IPS-18a (cell line): Measurements from ENCODE around the gene BCL11A.
A peak's percentile ranks its signal among the peaks of the same experiment; 100 is the strongest.

Experiments
- H3K27ac ChIP-seq: one replicate; pipeline ENCODE4 v1.5.1; 2013; ENCODE audit warnings: low read length
- H3K27me3 ChIP-seq: one replicate; pipeline ENCODE4 v1.6.1; 2013; ENCODE audit warnings: mild to moderate bottlenecking, low read length; ENCODE audit not compliant: control insufficient read depth, insufficient read depth
- H3K36me3 ChIP-seq: one replicate; pipeline ENCODE4 v1.6.1; 2013; ENCODE audit warnings: low read depth, low read length; ENCODE audit not compliant: control insufficient read depth
- H3K4me1 ChIP-seq: one replicate; pipeline ENCODE4 v1.6.1; 2013; ENCODE audit warnings: low read depth, low read length; ENCODE audit not compliant: control insufficient read depth
- H3K4me3 ChIP-seq: one replicate; pipeline ENCODE4 v1.5.1; 2013; ENCODE audit warnings: low read length
- H3K9ac ChIP-seq: one replicate; pipeline ENCODE4 v1.6.1; 2013; ENCODE audit warnings: mild to moderate bottlenecking, low read length, moderate library complexity
- H3K9me3 ChIP-seq: one replicate; pipeline ENCODE4 v1.6.1; 2013; ENCODE audit warnings: low read depth, low read length; ENCODE audit not compliant: control insufficient read depth

Gene BCL11A

DNA sequence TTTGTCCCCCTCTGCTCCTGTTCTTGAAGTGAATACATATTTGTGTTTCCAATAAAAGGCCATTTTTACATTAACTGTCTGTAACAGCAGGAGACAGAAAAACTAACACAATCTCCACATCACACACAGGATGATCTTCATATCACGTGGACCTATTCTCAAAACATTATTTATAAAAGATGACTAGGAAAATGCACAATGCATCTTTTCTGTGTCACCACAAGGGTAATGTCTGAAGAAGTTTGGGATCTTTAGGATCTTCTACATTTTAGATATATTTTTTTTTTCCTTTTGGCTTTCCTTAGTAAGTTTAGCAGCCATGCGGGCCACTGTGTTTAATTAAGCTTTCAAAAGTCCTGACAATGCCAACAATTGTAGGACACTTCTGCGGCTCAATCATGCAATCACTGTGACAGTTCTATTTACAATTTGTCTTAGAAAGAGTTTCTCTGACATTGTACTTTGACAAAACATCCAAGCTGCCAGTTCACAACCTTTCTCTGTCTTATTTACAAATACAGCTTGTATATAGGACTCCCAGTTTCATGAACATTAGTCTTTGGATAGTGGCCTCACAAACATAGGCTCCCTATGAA, 12.3 kb downstream of the BCL11A start:
- peaks cover 58% of the 10 kb centered on the region for H3K36me3 ChIP-seq
- H3K9ac ChIP-seq: no peak overlapping the region
- no peaks in the 10 kb centered on the region for H3K9me3 ChIP-seq
- H3K27me3 ChIP-seq: no peaks in the 10 kb centered on the region
- H3K4me1 ChIP-seq: peaks cover 62% of the 10 kb centered on the region
- H3K4me3 ChIP-seq: no peak overlapping the region
- H3K27ac ChIP-seq: no peak overlapping the region

GRCh38 chr2:60540074-60540473, 13.4 kb downstream of the BCL11A start:
- Histone ChIP-seq H3K36me3 (peaks cover 47% of the 10 kb centered on the region), H3K27me3 (no peaks in the 10 kb centered on the region), H3K27ac (no peak overlapping the region), H3K9me3 (no peaks in the 10 kb centered on the region), H3K4me3 (no peak overlapping the region), H3K9ac (no peak overlapping the region), H3K4me1 (peaks cover 73% of the 10 kb centered on the region)

DNA sequence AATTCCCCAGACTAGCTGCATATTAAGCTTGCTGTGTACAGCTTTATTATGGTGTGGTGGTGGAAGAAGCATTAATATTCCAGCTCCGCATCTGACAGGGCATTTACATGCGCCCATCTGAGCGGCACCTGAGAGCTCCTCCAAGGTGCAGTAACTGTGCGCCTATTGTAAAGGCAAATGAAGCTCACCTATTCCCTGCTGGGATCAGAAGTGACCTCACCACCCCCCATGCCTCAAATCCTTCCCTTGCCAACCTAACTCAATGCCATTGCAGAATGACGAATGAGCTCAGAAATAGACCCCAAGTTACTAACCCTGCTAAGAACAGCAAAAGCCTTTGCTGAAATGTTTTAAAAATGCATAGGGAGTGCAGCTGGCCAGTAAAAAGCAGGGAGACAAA, 14.3 kb downstream of the BCL11A start:
- Histone ChIP-seq H3K27ac (no peak overlapping the region), H3K4me3 (no peak overlapping the region), H3K4me1 (peaks cover 75% of the 10 kb centered on the region), H3K27me3 (no peaks in the 10 kb centered on the region), H3K36me3 (peaks cover 37% of the 10 kb centered on the region), H3K9ac (no peak overlapping the region), H3K9me3 (no peaks in the 10 kb centered on the region)

GRCh38 chr2:60538101-60538500, 15.4 kb downstream of the BCL11A start:
- no peaks in the 10 kb centered on the region for H3K27me3 ChIP-seq
- no peak overlapping the region for H3K9ac ChIP-seq
- H3K4me1 ChIP-seq: peaks cover 81% of the 10 kb centered on the region
- no peak overlapping the region for H3K4me3 ChIP-seq
- H3K27ac ChIP-seq: no peak overlapping the region
- H3K9me3 ChIP-seq: no peaks in the 10 kb centered on the region
- peaks cover 27% of the 10 kb centered on the region for H3K36me3 ChIP-seq

DNA sequence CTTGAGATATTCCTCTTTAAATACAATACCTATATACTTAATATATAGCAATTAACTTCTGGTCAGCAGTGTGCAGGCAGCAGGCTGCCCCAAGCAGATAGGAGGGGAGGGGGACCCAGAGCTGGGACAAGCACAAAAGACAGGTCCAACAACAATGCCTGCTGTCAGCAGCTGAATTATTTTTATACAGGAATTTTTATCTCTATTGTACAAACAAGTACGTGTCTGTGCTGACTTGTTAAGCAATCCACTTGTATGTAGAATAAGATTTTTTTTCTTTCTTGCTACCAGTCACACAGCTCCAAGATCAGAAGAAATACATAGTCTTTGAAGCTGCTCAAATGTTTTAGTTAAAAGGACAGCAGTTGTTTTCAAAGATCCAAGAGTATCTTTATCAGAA, 16.7 kb downstream of the BCL11A start:
- Histone ChIP-seq H3K4me3 (no peak overlapping the region), H3K4me1 (peaks cover 95% of the 10 kb centered on the region), H3K36me3 (peaks cover 17% of the 10 kb centered on the region), H3K9ac (no peak overlapping the region), H3K27me3 (no peaks in the 10 kb centered on the region), H3K9me3 (no peaks in the 10 kb centered on the region), H3K27ac (no peak overlapping the region)

GRCh38 chr2:60535685-60536312, 17.7 kb downstream of the BCL11A start:
- Histone ChIP-seq H3K4me1 (peaks cover 96% of the 10 kb centered on the region), H3K36me3 (peaks cover 10% of the 10 kb centered on the region), H3K27ac (no peak overlapping the region)

DNA sequence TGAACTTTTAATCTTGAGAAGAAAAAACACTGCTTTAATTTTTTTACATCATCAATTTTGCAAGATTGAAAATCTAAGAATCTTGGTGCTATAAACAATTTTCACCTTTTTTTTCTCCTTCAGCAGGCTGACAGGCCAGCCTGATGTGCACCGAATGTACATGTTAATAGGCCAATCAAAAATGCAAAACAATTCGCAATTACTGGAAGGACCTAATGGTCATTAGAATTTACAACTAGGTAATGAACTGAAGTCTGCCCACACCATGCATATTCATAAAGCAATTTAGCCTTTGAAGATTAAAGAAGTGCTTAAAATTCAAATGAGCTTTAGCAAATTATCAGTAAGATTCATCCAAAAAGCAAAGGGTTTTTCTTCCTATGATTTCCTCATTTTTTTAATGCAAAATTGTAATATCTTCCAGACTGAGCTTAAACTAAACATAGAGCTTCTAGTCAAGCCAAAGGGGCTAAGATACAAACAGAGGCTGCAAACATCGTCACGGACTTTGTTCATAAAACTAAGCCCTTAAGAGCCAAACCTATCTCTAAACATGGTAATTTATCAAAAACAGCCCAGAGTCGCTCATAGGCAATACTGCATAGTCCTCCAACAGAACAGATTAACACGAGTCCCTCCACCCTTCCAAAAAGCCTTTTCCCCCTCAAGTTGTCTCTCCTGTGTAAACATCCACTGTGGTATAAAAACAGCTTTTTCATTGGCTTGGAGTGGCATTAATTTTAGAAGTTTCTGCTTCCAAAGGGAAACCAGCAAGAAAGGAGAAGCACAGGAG, 18.4 kb downstream of the BCL11A start:
- Histone ChIP-seq H3K9ac (no peak overlapping the region), H3K36me3 (peaks cover 5% of the 10 kb centered on the region), H3K27ac (no peak overlapping the region), H3K9me3 (no peaks in the 10 kb centered on the region), H3K27me3 (no peaks in the 10 kb centered on the region), H3K4me3 (no peak overlapping the region), H3K4me1 (peaks cover 96% of the 10 kb centered on the region)

More at GRCh38 chr2:60535685-60536312, 17.7 kb downstream of the BCL11A start:
- Histone ChIP-seq H3K27me3 (no peaks in the 10 kb centered on the region), H3K9ac (no peak overlapping the region), H3K9me3 (no peaks in the 10 kb centered on the region), H3K4me3 (no peak overlapping the region)

DNA sequence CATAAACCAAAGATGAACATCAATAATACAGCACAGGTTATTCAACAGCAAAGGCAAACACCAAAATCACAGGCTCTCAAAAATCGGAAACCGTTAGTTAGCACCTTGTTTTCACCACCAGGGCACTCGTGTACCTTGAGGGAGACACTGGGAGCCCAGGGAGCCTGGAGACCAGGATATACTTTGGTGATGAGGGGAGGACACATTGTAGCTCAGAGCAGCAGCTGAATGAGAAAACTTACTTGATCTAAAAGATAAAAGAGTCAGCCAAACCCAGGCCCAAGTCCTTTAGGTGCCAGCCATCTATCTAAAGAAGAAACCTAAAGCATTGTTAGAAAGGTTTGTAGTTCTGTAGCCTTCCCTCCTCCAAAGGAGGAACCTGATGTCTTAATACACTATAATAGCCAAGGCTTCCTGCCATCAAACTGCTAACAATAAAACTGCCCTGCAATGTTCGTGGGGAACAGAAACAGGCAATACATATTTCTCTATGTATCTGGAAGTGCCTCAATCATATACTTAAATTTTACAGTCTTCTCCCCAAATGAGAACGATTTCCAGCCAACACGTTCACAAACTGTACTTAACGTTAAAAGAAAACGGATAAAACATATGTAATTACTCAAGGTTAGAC, 19.3 kb downstream of the BCL11A start:
- Histone ChIP-seq H3K36me3 (peaks cover 5% of the 10 kb centered on the region), H3K4me1 (peaks cover 95% of the 10 kb centered on the region), H3K27ac (no peak overlapping the region), H3K9me3 (no peaks in the 10 kb centered on the region), H3K27me3 (no peaks in the 10 kb centered on the region), H3K9ac (no peak overlapping the region), H3K4me3 (no peak overlapping the region)

GRCh38 chr2:60533101-60534051, 20.1 kb downstream of the BCL11A start:
- peaks cover 5% of the 10 kb centered on the region for H3K36me3 ChIP-seq
- no peaks in the 10 kb centered on the region for H3K27me3 ChIP-seq
- no peaks in the 10 kb centered on the region for H3K9me3 ChIP-seq
- no peak overlapping the region for H3K27ac ChIP-seq
- no peak overlapping the region for H3K9ac ChIP-seq
- H3K4me3 ChIP-seq: no peak overlapping the region
- peaks cover 95% of the 10 kb centered on the region for H3K4me1 ChIP-seq

DNA sequence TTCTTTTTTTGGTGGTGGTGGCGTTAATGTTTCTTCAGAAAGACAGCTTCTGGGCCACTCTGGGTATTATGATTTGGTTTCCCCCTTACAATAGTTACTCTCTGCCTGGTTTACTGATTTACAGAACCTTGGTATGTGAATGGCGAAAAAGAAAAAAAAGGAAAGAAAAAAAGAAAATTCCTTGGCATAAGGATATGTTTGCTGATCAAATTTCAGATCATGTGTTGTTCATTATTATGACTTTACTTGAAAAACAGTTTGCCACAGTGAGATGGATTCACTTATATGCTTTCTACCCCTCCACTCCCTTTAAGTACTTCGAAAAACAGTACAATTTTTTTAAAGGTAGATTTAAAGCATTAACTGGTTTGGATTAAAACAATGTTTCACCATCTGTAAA, 21.0 kb downstream of the BCL11A start:
- H3K9ac ChIP-seq: peak overlapping the region; percentile 33
- peaks cover 4% of the 10 kb centered on the region for H3K36me3 ChIP-seq
- peaks cover 93% of the 10 kb centered on the region for H3K4me1 ChIP-seq
- no peaks in the 10 kb centered on the region for H3K9me3 ChIP-seq
- no peak overlapping the region for H3K27ac ChIP-seq
- H3K4me3 ChIP-seq: no peak overlapping the region
- no peaks in the 10 kb centered on the region for H3K27me3 ChIP-seq
